H9 (cell line): ENCODE measurements around the gene SLC51B. TPM values are rescaled to one million over a fixed set of nuclear protein-coding genes. Genes with fewer than 3 reads are reported as not detected.

Experiments used
- DNase-seq: peaks from one replicate; pipeline ENCODE4 v3.0.0-alpha.2; 2017
- H2AFZ ChIP-seq: one replicate; pipeline ENCODE4 v1.6.1; 2013; ENCODE audit warnings: mild to moderate bottlenecking, low read length, control low read depth, moderate library complexity
- H2AK5ac ChIP-seq: 2 replicates; pipeline ENCODE4 v1.6.1; 2013; ENCODE audit warnings: low read length, control low read depth, mixed read lengths; ENCODE audit not compliant: insufficient read length
- H2BK120ac ChIP-seq: one replicate; pipeline ENCODE4 v1.6.1; 2013; ENCODE audit warnings: low read depth, mild to moderate bottlenecking, low read length, control low read depth, inconsistent platforms; ENCODE audit not compliant: poor library complexity, severe bottlenecking
- H2BK12ac ChIP-seq: 2 replicates; pipeline ENCODE4 v1.6.1; 2013; ENCODE audit warnings: low read length, control low read depth, mixed read lengths, low read depth; ENCODE audit not compliant: insufficient read length
- H2BK15ac ChIP-seq: 2 replicates; pipeline ENCODE4 v1.6.1; 2013; ENCODE audit warnings: low read depth, low read length, control low read depth
- H2BK20ac ChIP-seq: one replicate; pipeline ENCODE4 v1.6.1; 2013; ENCODE audit warnings: low read depth, mild to moderate bottlenecking, low read length, control low read depth, inconsistent platforms; ENCODE audit not compliant: poor library complexity, severe bottlenecking
- H2BK5ac ChIP-seq: 2 replicates; pipeline ENCODE4 v1.6.1; 2013; ENCODE audit warnings: low read length, control low read depth, mixed read lengths; ENCODE audit not compliant: insufficient read length
- H3K14ac ChIP-seq: 2 replicates; pipeline ENCODE4 v1.6.1; 2013; ENCODE audit warnings: low read length, control low read depth; ENCODE audit not compliant: insufficient read depth
- H3K18ac ChIP-seq: 2 replicates; pipeline ENCODE4 v1.6.1; 2013; ENCODE audit warnings: low read depth, mild to moderate bottlenecking, mixed read lengths, low read length, control low read depth; ENCODE audit not compliant: insufficient read length
- H3K23ac ChIP-seq: 2 replicates; pipeline ENCODE4 v1.6.1; 2013; ENCODE audit warnings: low read length, control low read depth, mixed read lengths, low read depth; ENCODE audit not compliant: insufficient read length
- H3K23me2 ChIP-seq: 2 replicates; pipeline ENCODE4 v1.6.1; 2013; ENCODE audit warnings: low read depth, mild to moderate bottlenecking, mixed read lengths, low read length, control low read depth; ENCODE audit not compliant: insufficient read length, poor library complexity, severe bottlenecking
- H3K27ac ChIP-seq: 2 replicates; pipeline ENCODE4 v1.5.1; 2013; ENCODE audit warnings: low read length, control low read depth, mixed read lengths, low read depth; ENCODE audit not compliant: insufficient read length
- H3K27me3 ChIP-seq: 2 replicates; pipeline ENCODE4 v1.6.1; 2013; ENCODE audit warnings: low read length, control low read depth, inconsistent platforms; ENCODE audit not compliant: insufficient read depth
- H3K4ac ChIP-seq: 2 replicates; pipeline ENCODE4 v1.6.1; 2013; ENCODE audit warnings: low read depth, mild to moderate bottlenecking, control low read depth, inconsistent platforms, low read length, moderate library complexity
- H3K4me1 ChIP-seq: 2 replicates; pipeline ENCODE4 v1.6.1; 2013; ENCODE audit warnings: low read length, control low read depth, inconsistent platforms; ENCODE audit not compliant: insufficient read depth
- H3K4me2 ChIP-seq: 2 replicates; pipeline ENCODE4 v1.6.1; 2013; ENCODE audit warnings: low read length, control low read depth, mixed read lengths; ENCODE audit not compliant: insufficient read length, insufficient read depth
- H3K56ac ChIP-seq: 2 replicates; pipeline ENCODE4 v1.6.1; 2013; ENCODE audit warnings: low read depth, mild to moderate bottlenecking, mixed read lengths, low read length, control low read depth; ENCODE audit not compliant: insufficient read length
- H3K79me1 ChIP-seq: 2 replicates; pipeline ENCODE4 v1.6.1; 2013; ENCODE audit warnings: low read depth, mild to moderate bottlenecking, moderate library complexity, low read length, control low read depth, inconsistent platforms; ENCODE audit not compliant: insufficient read depth, poor library complexity, severe bottlenecking
- H3K79me2 ChIP-seq: 2 replicates; pipeline ENCODE4 v1.6.1; 2013; ENCODE audit warnings: low read length, control low read depth, inconsistent platforms; ENCODE audit not compliant: insufficient read depth
- H3K9ac ChIP-seq: 2 replicates; pipeline ENCODE4 v1.6.1; 2013; ENCODE audit warnings: low read length, control low read depth, mixed read lengths; ENCODE audit not compliant: insufficient read length; ENCODE audit errors: extremely low read depth
- H3K9me3 ChIP-seq: one replicate; pipeline ENCODE4 v1.6.1; 2013; ENCODE audit warnings: low read depth, low read length, inconsistent platforms; ENCODE audit not compliant: control insufficient read depth
- H3T11ph ChIP-seq: one replicate; pipeline ENCODE4 v1.6.1; 2013; ENCODE audit warnings: mild to moderate bottlenecking, low read length, control low read depth, inconsistent platforms
- H4K20me1 ChIP-seq: one replicate; pipeline ENCODE4 v1.6.1; 2013; ENCODE audit not compliant: control insufficient read depth, insufficient read length, insufficient read depth
- H4K5ac ChIP-seq: 2 replicates; pipeline ENCODE4 v1.6.1; 2013; ENCODE audit warnings: low read depth, mild to moderate bottlenecking, mixed read lengths, low read length, control low read depth; ENCODE audit not compliant: insufficient read length
- H4K8ac ChIP-seq: replicated peaks from 2 replicates; pipeline ENCODE4 v1.6.1; 2013; ENCODE audit warnings: low read length, control low read depth, mixed read lengths, low read depth; ENCODE audit not compliant: insufficient read length
- H4K91ac ChIP-seq: 2 replicates; pipeline ENCODE4 v1.6.1; 2013; ENCODE audit warnings: low read depth, mild to moderate bottlenecking, moderate library complexity, mixed read lengths, low read length, control low read depth; ENCODE audit not compliant: insufficient read length
- H3K27ac Mint-ChIP-seq, 3 experiments: 2 replicates in 2 of 3; 3 replicates in 1 of 3; pipeline ENCODE4 v1.8.0; 2020 to 2021; ENCODE audit warnings: mixed read lengths in 3 of 3, mild to moderate bottlenecking in 1 of 3, moderate library complexity in 1 of 3
- H3K27me3 Mint-ChIP-seq: 2 replicates; pipeline ENCODE4 v1.8.0; 2021; ENCODE audit warnings: low read depth, mild to moderate bottlenecking, moderate library complexity, mixed read lengths
- H3K36me3 Mint-ChIP-seq, 3 experiments: 2 replicates in 2 of 3; 3 replicates in 1 of 3; pipeline ENCODE4 v1.8.0; 2020 to 2021; ENCODE audit warnings: low read depth in 3 of 3, mixed read lengths in 3 of 3; ENCODE audit not compliant: insufficient read depth in 1 of 3
- H3K4me1 Mint-ChIP-seq, 2 experiments: 2 replicates each; pipeline ENCODE4 v1.8.0; 2020; ENCODE audit warnings: mixed read lengths in 2 of 2
- H3K4me3 Mint-ChIP-seq, 2 experiments: 2 replicates in 1 of 2; 3 replicates in 1 of 2; pipeline ENCODE4 v1.8.0; 2020 to 2021; ENCODE audit warnings: mild to moderate bottlenecking in 2 of 2, mixed read lengths in 2 of 2, moderate library complexity in 1 of 2
- H3K9me3 Mint-ChIP-seq, 2 experiments: 2 replicates in 1 of 2; 3 replicates in 1 of 2; pipeline ENCODE4 v1.8.0; 2020; ENCODE audit warnings: mild to moderate bottlenecking in 2 of 2, mixed read lengths in 2 of 2, moderate library complexity in 1 of 2
- CTCF ChIP-seq: fragments of 200-600 bp; sonication (generic); conservative IDR thresholded peaks from 3 replicates; pipeline ENCODE4 v1.8.0; 2021; ENCODE audit warnings: antibody characterized with exemption, mild to moderate bottlenecking
- WGBS: extraction: QIAGEN DNeasy Blood & Tissue Kit; methylation state at CpG from one replicate; pipeline ENCODE4 v1.1.7; 2013; ENCODE audit warnings: missing lambda C conversion rate, low lambda C conversion rate, mixed read lengths; ENCODE audit not compliant: insufficient read length; ENCODE audit errors: extremely low coverage; 5-methylcytosine and 5-hydroxymethylcytosine counted together
- total RNA-seq: library from RNA; stranded (reverse); gene quantifications from 2 replicates; pipeline ENCODE4 v1.2.1, GENCODE V29; 2021

The SLC51B gene
- total RNA-seq, 1 experiment from 2014 or later = not detected

- H2AFZ ChIP-seq = no peak overlapping the region
- no peaks in the 10 kb centered on the region for H3K79me1 ChIP-seq
- H3K27ac ChIP-seq = no peak overlapping the region
- H4K5ac ChIP-seq = no peak overlapping the region
- peaks cover 3 to 6% of the 10 kb centered on the region in 2 experiments; a peak in 2 of 4 replicates for H3K4me1 Mint-ChIP-seq
- H3K4me3 Mint-ChIP-seq = no peak overlapping the region
- H3K56ac ChIP-seq = no peak overlapping the region
- H3K4ac ChIP-seq = no peak overlapping the region
- peaks cover 0 to 15% (median 8%) of the 10 kb centered on the region in 3 experiments; a peak in 6 of 7 replicates for H3K36me3 Mint-ChIP-seq
- no peak overlapping the region for H3K27ac Mint-ChIP-seq
- no peak overlapping the region for H2AK5ac ChIP-seq
- no peak overlapping the region for H3K4me2 ChIP-seq
- H2BK12ac ChIP-seq = no peak overlapping the region
- H3K79me2 ChIP-seq = no peaks in the 10 kb centered on the region
- H2BK120ac ChIP-seq = no peak overlapping the region
- H3K9ac ChIP-seq = no peak overlapping the region
- H3K27me3 Mint-ChIP-seq = no peaks in the 10 kb centered on the region; the same call in 1 of the 2 replicates
- DNase-seq = no peak
- H3K14ac ChIP-seq = no peak overlapping the region
- H3K9me3 ChIP-seq = no peaks in the 10 kb centered on the region
- no peaks in the 10 kb centered on the region for H3K4me1 ChIP-seq
- WGBS = no CpG with 5 or more reads among the region's 6 CpGs
- no peak overlapping the region for H4K8ac ChIP-seq
- no peaks in the 10 kb centered on the region for H4K20me1 ChIP-seq
- no peaks in the 10 kb centered on the region for H3K23me2 ChIP-seq
- H3K18ac ChIP-seq = no peak overlapping the region
- H4K91ac ChIP-seq = no peak overlapping the region
- H2BK20ac ChIP-seq = no peak overlapping the region
- no peaks in the 10 kb centered on the region for H3K27me3 ChIP-seq
- TF ChIP-seq CTCF = no peak
- no peak overlapping the region for H3T11ph ChIP-seq
- no peaks in the 10 kb centered on the region for H3K9me3 Mint-ChIP-seq
- H2BK5ac ChIP-seq = no peak overlapping the region
- H3K23ac ChIP-seq = no peak overlapping the region
- no peak overlapping the region for H2BK15ac ChIP-seq
Observed at GRCh38 chr15:65095747-65096104, 50.5 kb downstream of the SLC51B start.
